Left renal pelvis (tissue), 4 donors: ENCODE data around the gene DHX38. TPM values are rescaled to one million over a fixed set of nuclear protein-coding genes. Genes with fewer than 3 reads are reported as not detected.
A peak's percentile ranks its signal among the peaks of the same experiment; 100 is the strongest.
"Not testable (repeated sequence)": the region's sequence is repeated elsewhere in the genome, so short reads cannot be mapped to it uniquely, and the experiment has no call there.

Experiments
- DNase-seq, 4 donors: peaks; one replicate each; pipeline ENCODE4 v3.0.0-alpha.2; 2013; ENCODE audit warnings: low read depth in 4 of 4, low spot score in 3 of 4
- polyA plus RNA-seq, 4 donors: library from polyadenylated mRNA; unstranded; fragments of 120-200 nt; gene quantifications; one replicate each; pipeline ENCODE4 v1.2.1, GENCODE V29; 2013; ENCODE audit not compliant: insufficient read length in 4 of 4

The DHX38 gene
- 10 to 100 TPM; 57.1 to 78.0 (median 64.7) TPM for polyA plus RNA-seq

GRCh38 chr16:72093448-72094265, at the start of gene DHX38, which contains the start of gene TXNL4B:
Gene DHX38 (plus strand): TSS chr16:72093847. CDS start chr16:72096158, 2,311 bp downstream.
Gene TXNL4B (minus strand): TSS chr16:72093620. CDS start chr16:72090749, 2,871 bp downstream.
- DNase-seq: peak; percentile 96 to 98 (median 98)

DNA sequence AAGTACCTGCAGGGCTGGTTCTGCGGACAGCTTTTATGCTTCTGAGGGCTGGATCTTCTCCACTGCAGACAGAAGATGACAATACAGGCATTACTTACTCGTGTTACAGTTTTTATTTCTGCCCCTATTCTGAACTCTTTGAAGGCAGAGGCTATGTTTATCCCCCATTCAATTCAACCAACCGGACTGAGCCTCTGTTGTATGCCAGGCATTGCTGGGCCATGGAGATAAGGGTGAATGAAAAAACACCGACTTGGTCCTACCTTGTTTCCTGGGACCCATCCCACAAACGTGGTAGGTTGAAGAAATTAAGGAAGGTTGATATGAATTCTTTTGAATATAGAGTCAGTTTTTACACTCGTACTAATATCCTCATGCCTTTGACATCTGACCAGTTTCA, 49.4 kb upstream of the DHX38 start:
- no peak for DNase-seq

DNA sequence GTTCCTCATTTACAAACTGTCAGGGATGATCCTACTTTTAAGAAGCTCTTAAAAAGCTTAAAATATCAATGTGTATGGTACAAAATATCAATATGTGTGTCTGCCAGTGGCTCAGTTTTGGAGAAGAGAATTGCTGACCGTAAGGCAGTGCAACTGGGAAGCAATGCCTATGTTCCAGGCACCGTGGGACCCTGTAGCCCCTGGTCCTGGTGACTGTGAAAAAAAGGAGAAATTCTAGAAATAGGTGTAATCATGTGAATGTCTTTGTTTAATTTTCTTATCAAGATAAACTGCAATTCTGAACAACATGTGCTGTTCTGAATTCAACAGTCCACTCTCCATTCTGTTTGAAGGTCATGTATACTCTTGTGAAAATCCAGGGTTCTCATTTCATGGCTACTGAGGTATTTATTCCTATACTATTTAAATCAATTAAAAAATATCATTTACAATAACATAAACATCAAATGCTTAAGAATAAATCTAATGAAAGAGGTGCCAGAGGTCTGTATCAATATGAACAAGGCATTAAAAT, 48.8 kb upstream of the DHX38 start:
- no peak for DNase-seq

DNA sequence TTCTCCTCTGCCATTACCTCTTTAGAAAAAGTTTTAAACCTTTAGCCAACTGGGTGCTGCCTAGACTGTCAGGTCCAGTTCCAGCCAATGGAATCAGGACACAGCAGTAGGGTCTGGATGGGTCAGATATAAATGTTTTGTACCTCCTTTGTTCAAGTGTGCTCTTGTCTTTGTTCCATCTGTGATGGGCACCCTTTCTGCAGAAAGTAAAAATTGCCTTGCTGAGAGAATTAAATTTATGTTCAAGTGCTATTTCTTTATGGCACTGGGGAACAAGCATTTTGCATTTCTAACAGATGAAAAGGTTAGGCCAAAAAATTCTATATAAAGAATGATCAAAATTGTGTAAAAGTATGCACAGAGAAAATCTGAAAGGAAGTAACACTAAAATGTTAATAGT, 44.5 kb upstream of the DHX38 start:
- no peak for DNase-seq

DNA sequence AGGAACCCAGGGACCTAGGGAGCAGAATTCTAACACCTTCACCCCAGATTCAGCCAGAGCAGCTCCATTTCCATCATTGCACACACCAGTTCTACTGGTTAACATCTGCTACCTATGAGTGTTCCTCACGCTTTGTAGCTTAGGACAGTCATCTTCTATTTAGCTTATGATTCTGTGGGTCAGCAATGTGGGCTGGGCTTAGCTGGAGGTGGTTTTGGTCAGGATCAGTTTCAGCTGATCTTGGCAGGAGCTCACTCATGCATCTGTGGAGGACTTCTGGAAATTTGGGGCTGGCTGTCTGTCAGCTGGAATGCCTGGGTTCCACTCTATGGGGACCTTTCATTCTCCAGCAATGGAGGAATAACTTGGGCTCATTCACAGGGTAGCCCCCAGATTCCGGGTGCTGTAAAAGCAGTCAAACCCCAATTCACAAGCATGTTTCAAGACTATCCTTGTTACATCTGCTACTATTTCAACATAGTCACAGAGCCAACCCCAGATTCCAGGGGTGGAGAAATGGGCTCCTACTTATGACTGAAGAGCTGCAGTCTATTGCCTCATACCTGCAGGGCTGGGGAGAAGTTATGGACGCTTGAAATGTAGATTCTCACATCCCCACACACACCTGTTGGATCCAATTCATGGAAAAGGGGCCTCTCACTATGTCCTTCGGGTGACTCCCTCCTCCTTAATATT, 42.7 kb upstream of the DHX38 start:
- no peak for DNase-seq

GRCh38 chr16:72051818-72052217, 41.8 kb upstream of the DHX38 start:
- DNase-seq: no peak

DNA sequence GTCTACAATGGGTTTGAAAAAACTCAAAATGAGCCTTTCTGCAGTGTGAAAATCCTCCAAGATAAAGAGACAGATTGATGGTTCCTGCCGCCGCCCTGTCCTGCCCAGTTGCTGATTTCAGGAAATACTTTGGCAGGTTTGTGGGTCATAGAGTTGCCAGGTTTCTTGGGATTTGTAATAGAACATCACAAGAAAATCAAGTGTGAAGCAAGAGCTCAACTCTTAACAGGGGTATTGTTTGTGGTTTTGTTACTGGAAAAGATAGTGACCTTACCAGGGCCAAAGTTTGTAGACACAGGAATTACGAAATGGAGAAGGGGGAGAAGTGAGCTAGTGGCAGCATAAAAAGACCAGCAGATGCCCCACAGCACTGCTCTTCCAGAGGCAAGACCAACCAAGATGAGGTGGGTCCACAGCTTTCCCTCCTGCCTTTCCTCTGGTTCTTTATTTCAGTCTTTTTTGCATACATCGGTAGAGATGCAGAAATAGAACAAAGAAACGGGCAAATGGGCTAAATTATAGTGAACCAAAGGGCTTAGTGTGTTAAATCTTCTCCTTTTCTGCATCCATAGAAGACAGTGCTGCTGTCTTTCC, 39.3 kb upstream of the DHX38 start, which contains the start of gene HP:
TSS of gene HP (plus strand) at position 252 of the 594 bp plus-strand sequence. CDS start at position 400, 148 bp downstream.
- not testable (repeated sequence) for DNase-seq

DNA sequence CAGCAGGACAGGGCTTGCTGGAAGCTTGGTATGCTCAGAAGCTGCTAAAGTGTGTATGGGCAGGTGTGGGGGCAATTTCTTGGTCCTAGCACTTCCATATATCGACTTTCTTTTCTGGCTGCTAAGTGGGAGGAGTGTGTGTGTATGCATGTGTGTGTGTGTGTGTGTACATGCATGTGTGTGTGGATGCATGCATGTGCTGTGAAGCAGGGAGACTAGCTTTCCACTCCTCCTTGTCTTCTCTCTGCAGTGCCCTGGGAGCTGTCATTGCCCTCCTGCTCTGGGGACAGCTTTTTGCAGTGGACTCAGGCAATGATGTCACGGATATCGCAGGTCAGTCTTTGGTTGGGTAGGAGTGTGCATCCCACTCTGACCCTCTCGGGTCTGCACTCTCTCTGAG, 37.7 kb upstream of the DHX38 start:
- DNase-seq: no peak

DNA sequence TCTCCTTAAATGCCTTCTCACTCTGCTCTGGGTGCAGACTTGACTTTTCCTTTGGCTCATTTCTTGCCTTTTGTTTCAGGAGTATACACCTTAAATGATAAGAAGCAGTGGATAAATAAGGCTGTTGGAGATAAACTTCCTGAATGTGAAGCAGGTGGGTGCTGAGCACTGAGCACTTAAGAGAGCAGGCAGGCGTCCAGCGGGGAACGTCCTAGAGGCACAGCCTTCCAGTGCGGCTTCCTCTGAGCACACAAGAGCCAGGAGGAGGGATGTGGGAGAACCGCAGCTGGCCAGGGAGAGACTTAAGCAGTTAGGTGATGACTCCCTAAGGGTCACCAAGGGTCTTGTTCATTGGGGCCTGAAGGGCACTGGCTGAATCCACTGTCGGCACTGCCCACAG, 36.3 kb upstream of the DHX38 start:
- not testable (repeated sequence) for DNase-seq

DNA sequence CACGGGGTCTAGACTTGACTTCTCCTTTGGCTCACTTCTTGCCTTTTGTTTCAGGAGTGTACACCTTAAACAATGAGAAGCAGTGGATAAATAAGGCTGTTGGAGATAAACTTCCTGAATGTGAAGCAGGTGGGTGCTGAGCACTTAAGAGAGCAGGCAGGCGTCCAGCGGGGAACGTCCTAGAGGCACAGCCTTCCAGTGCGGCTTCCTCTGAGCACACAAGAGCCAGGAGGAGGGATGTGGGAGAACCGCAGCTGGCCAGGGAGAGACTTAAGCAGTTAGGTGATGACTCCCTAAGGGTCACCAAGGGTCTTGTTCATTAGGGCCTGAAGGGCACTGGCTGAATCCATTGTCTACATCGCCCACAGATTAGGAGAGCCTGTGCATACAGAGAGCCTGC, 34.6 kb upstream of the DHX38 start:
- not testable (repeated sequence) for DNase-seq

DNA sequence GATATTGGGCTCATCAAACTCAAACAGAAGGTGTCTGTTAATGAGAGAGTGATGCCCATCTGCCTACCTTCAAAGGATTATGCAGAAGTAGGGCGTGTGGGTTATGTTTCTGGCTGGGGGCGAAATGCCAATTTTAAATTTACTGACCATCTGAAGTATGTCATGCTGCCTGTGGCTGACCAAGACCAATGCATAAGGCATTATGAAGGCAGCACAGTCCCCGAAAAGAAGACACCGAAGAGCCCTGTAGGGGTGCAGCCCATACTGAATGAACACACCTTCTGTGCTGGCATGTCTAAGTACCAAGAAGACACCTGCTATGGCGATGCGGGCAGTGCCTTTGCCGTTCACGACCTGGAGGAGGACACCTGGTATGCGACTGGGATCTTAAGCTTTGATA, 33.2 kb upstream of the DHX38 start:
- no peak for DNase-seq

DNA sequence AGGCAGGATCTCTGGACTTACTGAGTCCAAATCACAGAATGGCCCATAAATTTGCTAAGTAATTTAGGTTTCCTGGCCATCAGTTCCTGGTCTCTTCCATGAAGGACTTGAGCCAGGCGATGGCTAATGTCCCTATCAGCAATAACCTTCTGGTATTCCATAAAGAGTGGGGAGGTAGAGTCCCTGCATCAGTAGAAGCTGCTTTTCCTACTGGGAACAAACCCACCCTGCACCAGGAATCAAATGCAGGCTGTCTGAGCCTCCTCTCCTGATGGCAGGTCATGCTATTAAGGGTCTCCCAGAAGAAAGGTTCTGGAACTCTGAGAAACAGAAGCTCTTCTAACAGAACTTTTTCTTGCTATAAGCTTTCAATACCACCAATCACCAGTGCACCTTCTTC, 32.1 kb upstream of the DHX38 start:
- DNase-seq: no peak

- DNase-seq: no peak
Observed at GRCh38 chr16:72064361-72064894, 29.2 kb upstream of the DHX38 start.

- no peak for DNase-seq
Observed at GRCh38 chr16:72066747-72067146, 26.9 kb upstream of the DHX38 start.

- DNase-seq: no peak
Observed at GRCh38 chr16:72068930-72069329, 24.7 kb upstream of the DHX38 start.

- DNase-seq: no peak
Observed at GRCh38 chr16:72072514-72073342, 20.9 kb upstream of the DHX38 start.

DNA sequence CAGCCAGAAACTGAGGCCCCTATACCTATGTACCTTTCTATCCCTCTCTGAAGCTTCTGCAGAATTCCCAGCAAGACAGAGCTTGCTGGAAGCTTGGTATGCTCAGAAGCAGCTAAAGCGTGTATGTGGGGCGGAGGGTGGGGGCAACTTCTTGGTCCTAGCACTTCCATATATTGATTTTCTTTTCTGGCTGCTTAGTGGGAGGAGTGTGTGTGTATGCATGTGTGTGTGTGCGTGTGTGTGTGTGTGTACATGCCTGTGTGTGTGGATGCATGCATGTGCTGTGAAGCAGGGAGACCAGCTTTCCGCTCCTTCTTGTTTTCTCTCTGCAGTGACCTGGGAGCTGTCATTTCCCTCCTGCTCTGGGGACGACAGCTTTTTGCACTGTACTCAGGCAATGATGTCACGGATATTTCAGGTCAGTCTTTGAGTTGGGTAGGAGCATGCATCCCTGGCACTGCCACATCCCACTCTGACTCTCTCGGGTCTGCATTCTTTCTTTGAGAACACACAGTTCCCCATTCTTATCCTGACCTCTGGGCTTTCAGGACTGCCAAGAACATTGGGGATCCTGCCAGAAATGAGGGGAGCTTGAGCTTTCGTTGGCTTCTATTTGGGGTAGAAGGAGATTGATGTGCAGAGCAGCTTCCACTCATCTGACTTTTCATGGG, 20.0 kb upstream of the DHX38 start:
- DNase-seq: no peak

DNA sequence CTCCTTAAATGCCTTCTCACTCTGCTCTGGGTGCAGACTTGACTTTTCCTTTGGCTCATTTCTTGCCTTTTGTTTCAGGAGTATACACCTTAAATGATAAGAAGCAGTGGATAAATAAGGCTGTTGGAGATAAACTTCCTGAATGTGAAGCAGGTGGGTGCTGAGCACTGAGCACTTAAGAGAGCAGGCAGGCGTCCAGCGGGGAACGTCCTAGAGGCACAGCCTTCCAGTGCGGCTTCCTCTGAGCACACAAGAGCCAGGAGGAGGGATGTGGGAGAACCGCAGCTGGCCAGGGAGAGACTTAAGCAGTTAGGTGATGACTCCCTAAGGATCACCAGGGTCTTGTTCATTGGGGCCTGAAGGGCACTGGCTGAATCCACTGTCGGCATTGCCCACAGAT, 18.6 kb upstream of the DHX38 start:
- DNase-seq: not testable (repeated sequence)

DNA sequence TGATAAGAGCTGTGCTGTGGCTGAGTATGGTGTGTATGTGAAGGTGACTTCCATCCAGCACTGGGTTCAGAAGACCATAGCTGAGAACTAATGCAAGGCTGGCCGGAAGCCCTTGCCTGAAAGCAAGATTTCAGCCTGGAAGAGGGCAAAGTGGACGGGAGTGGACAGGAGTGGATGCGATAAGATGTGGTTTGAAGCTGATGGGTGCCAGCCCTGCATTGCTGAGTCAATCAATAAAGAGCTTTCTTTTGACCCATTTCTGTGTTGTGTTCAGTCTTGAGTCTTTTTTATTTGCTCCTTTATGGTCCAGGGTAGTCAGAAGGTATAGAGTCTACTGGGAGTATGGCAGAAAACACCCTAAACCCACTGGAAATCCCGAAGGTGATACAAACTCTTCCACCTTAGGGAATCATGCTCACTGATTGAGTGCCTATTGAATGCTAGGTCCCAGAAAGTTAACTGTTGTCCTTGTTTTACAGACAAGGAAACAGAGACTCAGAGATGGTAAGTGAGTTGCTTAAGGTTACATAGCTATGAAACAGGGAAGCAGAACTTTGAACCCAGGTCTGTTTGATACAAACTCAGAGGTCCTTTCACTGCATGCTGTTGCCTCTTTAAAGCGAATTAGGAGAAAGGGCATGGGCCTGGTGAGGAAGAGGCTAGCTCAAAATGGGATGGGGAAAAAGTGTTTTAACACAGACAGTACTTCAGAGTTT, 16.5 kb upstream of the DHX38 start:
- DNase-seq: not testable (repeated sequence)
